Activated naive CD4-positive, alpha-beta T cell treated with anti-CD3 and anti-CD28 coated beads, Interleukin-2, amount 50 U/mL, for 16 hours (primary cell): ENCODE results near the gene WDSUB1.

Experiments used
- DNase-seq: peaks from one replicate; pipeline ENCODE4 v3.0.0-alpha.2; 2020

WDSUB1 gene

DNA sequence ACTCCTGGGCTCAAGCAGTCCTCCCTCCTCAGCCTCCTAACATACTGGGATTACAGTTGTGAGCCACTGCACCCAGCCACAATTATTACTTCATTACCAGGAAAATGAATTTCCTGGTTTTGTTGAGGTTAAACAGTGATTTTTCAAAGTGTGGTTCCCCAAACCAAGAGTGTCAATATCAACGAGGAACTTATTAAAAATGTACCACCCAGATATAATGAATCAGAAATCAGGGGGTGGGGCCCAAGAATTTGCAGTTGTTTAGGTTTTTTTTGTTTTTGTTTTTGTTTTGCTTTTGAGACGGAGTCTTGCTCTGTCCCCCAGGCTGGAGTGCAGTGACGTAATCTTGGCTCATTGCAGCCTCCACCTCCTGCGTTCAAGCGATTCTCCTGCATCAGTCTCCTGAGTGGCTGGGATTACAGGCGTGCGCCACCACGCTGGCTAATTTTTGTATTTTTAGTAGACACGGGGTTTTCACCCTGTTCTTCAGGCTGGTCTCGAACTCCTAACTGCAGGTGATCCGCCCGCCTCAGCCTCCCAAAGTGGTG is 94.1 kb downstream of the WDSUB1 start:
- no peak for DNase-seq

DNA sequence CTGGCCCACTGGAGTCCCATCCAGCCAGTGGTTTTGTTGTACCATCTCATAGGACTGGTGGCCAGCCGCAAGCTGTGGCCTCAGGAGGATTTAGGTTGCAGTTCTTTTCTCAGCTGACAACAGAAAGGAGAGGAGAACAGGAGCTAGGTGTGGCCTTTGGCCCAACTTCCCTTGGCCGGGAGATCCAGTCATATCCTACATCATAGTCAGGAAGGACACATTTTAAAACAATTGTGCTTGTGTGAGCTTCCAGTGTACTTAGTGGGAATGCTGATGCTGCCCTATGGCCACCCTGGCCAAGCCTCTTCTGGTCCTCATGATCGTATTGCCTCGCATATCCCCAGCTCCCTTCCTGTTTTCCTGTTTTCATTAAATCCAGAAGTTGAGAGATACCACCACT is 98.1 kb downstream of the WDSUB1 start:
- DNase-seq = no peak

DNA sequence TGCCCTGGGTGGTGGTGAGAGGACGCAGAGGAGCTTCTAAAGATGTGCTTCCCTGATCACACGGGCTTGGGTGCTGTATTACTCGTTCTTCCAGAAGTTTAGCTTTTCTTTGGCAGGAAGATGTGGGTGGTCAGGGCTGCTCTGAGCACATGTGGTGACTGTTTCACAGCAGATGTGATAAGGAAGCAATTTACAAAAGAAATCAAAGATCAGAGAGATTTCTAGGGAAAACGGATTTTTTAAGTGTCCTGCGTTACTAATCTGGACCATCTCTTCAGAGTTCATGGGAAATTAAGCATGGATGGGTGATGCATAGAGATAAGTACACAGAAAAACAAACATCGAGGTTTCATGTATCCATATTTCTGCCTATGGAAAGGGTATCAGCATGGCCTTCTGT is 99.4 kb downstream of the WDSUB1 start:
- DNase-seq = no peak

DNA sequence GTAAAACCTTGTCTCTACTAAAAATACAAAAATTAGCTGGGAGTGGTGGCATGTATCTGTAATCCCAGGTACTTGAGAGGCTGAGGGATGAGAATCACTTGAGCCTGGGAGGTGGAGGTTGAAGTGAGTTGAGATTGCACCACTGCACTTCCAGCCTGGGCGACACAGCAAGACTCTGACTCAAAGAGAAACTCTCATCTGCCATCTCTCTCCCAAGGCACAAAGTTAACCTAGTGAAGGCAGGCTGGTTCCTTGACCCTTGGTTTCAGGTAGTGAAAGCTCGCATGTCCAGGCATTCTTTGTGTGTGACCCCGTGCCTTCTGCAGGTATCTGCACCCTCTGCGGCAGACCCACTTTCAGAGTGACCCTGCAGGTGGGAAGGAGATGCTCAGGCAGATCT is 100.0 kb downstream of the WDSUB1 start:
- no peak for DNase-seq
